ENCODE results near the gene IL1A. TPM values are rescaled to one million over a fixed set of nuclear protein-coding genes. Genes with fewer than 3 reads are reported as not detected.

Gene IL1A
- total RNA-seq, 1 donor from 2014 or later = 2.4 TPM

GRCh38 chr2:112807233-112807807 is 23.0 kb upstream of the IL1A start:
- H3K36me3 ChIP-seq (ENCODE audit: control insufficient read depth, insufficient read depth, low read length) = no peaks in the 10 kb centered on the region
- H3K4me3 ChIP-seq (ENCODE audit: low read depth, low read length) = no peak overlapping the region
- no peak for TF ChIP-seq CTCF (IDR thresholded peaks at IDR 0.05; ENCODE audit: insufficient read depth, low read length, poor library complexity, severe bottlenecking)
- DNase-seq (ENCODE audit: low read depth) = no peak
- H3K27me3 ChIP-seq (ENCODE audit: control insufficient read depth, insufficient read depth, low read length) = no peaks in the 10 kb centered on the region

GRCh38 chr2:112805542-112805941 is 21.2 kb upstream of the IL1A start:
- Histone ChIP-seq H3K27me3 (ENCODE audit: control insufficient read depth, insufficient read depth, low read length) (no peaks in the 10 kb centered on the region), H3K36me3 (ENCODE audit: control insufficient read depth, insufficient read depth, low read length) (no peaks in the 10 kb centered on the region), H3K4me3 (ENCODE audit: low read depth, low read length) (no peak overlapping the region)
- DNase-seq (ENCODE audit: low read depth) = no peak
- no peak for TF ChIP-seq CTCF (IDR thresholded peaks at IDR 0.05; ENCODE audit: insufficient read depth, low read length, poor library complexity, severe bottlenecking)

- no peak for DNase-seq (ENCODE audit: low read depth)
- H3K27me3 ChIP-seq (ENCODE audit: control insufficient read depth, insufficient read depth, low read length) = no peaks in the 10 kb centered on the region
- no peak for TF ChIP-seq CTCF (IDR thresholded peaks at IDR 0.05; ENCODE audit: insufficient read depth, low read length, poor library complexity, severe bottlenecking)
- H3K4me3 ChIP-seq (ENCODE audit: low read depth, low read length) = no peak overlapping the region
- H3K36me3 ChIP-seq (ENCODE audit: control insufficient read depth, insufficient read depth, low read length) = no peaks in the 10 kb centered on the region
Measured at GRCh38 chr2:112803691-112804521, 19.6 kb upstream of the IL1A start.

GRCh38 chr2:112800881-112801583 is 16.7 kb upstream of the IL1A start:
- no peaks in the 10 kb centered on the region for H3K27me3 ChIP-seq (ENCODE audit: control insufficient read depth, insufficient read depth, low read length)
- no peak for TF ChIP-seq CTCF (IDR thresholded peaks at IDR 0.05; ENCODE audit: insufficient read depth, low read length, poor library complexity, severe bottlenecking)

GRCh38 chr2:112798979-112799975 is 15.0 kb upstream of the IL1A start:
- TF ChIP-seq CTCF (IDR thresholded peaks at IDR 0.05; ENCODE audit: insufficient read depth, low read length, poor library complexity, severe bottlenecking) = no peak
- DNase-seq (ENCODE audit: low read depth) = no peak
- no peak overlapping the region for H3K4me3 ChIP-seq (ENCODE audit: low read depth, low read length)
- H3K27me3 ChIP-seq (ENCODE audit: control insufficient read depth, insufficient read depth, low read length) = no peaks in the 10 kb centered on the region
- no peaks in the 10 kb centered on the region for H3K36me3 ChIP-seq (ENCODE audit: control insufficient read depth, insufficient read depth, low read length)

More at GRCh38 chr2:112800881-112801583, 16.7 kb upstream of the IL1A start:
- DNase-seq (ENCODE audit: low read depth) = no peak
- Histone ChIP-seq H3K4me3 (ENCODE audit: low read depth, low read length) (no peak overlapping the region), H3K36me3 (ENCODE audit: control insufficient read depth, insufficient read depth, low read length) (no peaks in the 10 kb centered on the region)

Measured in kidney epithelial cell (primary cell).